Measurements from ENCODE around the gene ZKSCAN5.

The ZKSCAN5 gene

DNA sequence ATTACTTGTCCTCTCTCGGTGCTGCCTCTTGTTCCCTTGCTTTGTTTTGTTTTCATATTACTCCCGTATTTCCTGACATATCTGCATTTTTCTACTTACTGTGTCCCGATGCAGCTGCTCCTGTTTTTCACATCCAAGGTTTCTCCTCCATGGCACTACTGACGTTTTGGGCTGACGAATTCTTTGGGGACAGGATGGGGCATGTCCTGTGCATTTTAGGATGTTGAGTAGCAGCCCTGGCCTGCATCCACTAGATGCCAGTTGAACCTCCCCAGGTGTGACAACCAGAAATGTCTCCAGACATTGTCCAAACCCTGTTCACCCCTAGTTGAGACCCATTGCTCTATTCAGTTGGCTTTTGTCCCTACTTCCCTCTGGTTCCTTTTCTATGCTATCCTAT, 19.4 kb upstream of the ZKSCAN5 start:
- TF ChIP-seq EZH2 (IDR thresholded peaks at IDR 0.05), result no peak
- no peak for TF ChIP-seq POLR2AphosphoS5 (IDR thresholded peaks at IDR 0.05; ENCODE audit: borderline replicate concordance, low read depth, low read length)
- TF ChIP-seq FOXP2 (optimal IDR thresholded peaks at IDR 0.05; ENCODE audit: control extremely low read depth, extremely low read length, insufficient read depth), result no peak
- Histone ChIP-seq H3K27ac (no peak overlapping the region), H3K9ac (ENCODE audit: insufficient read length) (no peak overlapping the region), H3K36me3 (ENCODE audit: insufficient read depth, low read length) (peaks cover 10% of the 10 kb centered on the region; the same call in 1 of the 2 replicates), H3K4me3 (no peak overlapping the region), H3K9me3 (ENCODE audit: low read depth, low read length) (no peaks in the 10 kb centered on the region)
- DNase-seq (ENCODE audit: low read depth, low spot score), result no peak

DNA sequence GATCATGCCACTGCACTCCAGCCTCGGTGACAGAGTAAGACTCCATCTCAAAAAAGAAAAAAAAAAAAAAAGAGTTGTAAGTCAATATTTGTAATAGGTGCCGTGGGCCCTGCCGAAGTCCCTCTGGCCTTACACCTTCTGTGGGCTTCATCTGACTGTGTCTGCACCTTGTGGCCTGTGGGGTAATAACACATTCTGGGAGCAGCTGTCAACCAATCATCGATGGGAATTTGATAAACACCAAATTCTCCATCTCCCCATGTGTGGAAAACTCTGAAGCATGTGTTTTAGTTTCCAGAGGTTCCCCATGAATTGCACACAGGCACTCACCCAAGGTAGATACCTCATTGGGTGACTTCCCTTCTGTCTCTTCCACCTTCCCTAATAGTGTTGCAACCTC, 15.2 kb upstream of the ZKSCAN5 start:
- no peak for DNase-seq (ENCODE audit: low read depth, low spot score)
- H3K9ac ChIP-seq (ENCODE audit: insufficient read length), result no peak overlapping the region
- H3K4me3 ChIP-seq, result no peak overlapping the region
- H3K9me3 ChIP-seq (ENCODE audit: low read depth, low read length), result peaks cover 9% of the 10 kb centered on the region
- peaks cover 17% of the 10 kb centered on the region for H3K36me3 ChIP-seq (ENCODE audit: insufficient read depth, low read length)
- no peak overlapping the region for H3K27ac ChIP-seq
- TF ChIP-seq FOXP2 (optimal IDR thresholded peaks at IDR 0.05; ENCODE audit: control extremely low read depth, extremely low read length, insufficient read depth) (no peak), EZH2 (IDR thresholded peaks at IDR 0.05) (no peak), POLR2AphosphoS5 (IDR thresholded peaks at IDR 0.05; ENCODE audit: borderline replicate concordance, low read depth, low read length) (no peak)

DNA sequence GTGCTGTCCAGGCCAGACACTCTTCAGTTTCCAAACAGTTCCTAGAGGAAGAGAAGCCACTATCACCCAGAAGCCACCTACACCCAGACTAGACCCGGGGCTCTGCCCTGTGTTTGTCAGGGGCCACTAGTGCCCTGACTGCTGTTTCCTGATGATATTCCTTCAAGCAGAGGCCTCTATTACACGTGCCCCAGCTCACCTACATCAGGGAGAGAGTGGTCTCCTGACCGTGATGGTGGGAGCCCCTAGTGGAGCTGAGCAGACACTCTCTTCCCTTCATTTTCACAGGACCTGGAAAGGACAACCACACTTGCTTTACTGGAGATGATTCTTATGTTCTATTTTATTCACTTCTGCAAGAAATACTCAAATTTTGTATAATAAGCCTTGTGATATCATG, 13.6 kb upstream of the ZKSCAN5 start:
- TF ChIP-seq POLR2AphosphoS5 (IDR thresholded peaks at IDR 0.05; ENCODE audit: borderline replicate concordance, low read depth, low read length) (no peak; the same call in 1 of the 2 replicates), FOXP2 (optimal IDR thresholded peaks at IDR 0.05; ENCODE audit: control extremely low read depth, extremely low read length, insufficient read depth) (no peak), EZH2 (IDR thresholded peaks at IDR 0.05) (no peak)
- peaks cover 31% of the 10 kb centered on the region for H3K36me3 ChIP-seq (ENCODE audit: insufficient read depth, low read length)
- DNase-seq (ENCODE audit: low read depth, low spot score), result no peak
- no peak overlapping the region for H3K9ac ChIP-seq (ENCODE audit: insufficient read length)
- H3K27ac ChIP-seq, result no peak overlapping the region
- H3K9me3 ChIP-seq (ENCODE audit: low read depth, low read length), result peaks cover 9% of the 10 kb centered on the region
- no peak overlapping the region for H3K4me3 ChIP-seq

DNA sequence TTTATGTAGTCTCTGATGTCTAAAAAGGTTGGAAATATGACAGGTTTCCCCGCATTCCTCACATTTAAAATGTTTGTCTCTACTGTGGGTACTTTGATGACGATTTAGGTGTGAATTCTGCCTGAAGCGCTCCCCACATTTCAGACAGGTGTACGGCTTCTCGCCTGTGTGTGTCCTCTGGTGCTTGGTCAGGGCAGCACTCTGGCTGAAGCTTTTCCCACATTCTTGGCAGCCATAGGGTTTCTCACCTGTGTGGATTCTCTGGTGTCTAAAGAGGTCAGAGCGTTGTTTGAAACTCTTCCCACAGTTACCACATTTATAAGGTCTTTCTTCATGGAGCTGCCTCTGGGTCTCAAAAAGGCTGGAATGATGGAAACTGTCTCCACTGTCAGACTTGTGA, 10.6 kb upstream of the ZKSCAN5 start:
- Histone ChIP-seq H3K9ac (ENCODE audit: insufficient read length) (no peak overlapping the region), H3K27ac (no peak overlapping the region), H3K9me3 (ENCODE audit: low read depth, low read length) (peaks cover 9% of the 10 kb centered on the region), H3K4me3 (no peak overlapping the region), H3K36me3 (ENCODE audit: insufficient read depth, low read length) (peaks cover 48% of the 10 kb centered on the region)
- TF ChIP-seq FOXP2 (optimal IDR thresholded peaks at IDR 0.05; ENCODE audit: control extremely low read depth, extremely low read length, insufficient read depth), result no peak
- TF ChIP-seq EZH2 (IDR thresholded peaks at IDR 0.05), result no peak
- TF ChIP-seq POLR2AphosphoS5 (IDR thresholded peaks at IDR 0.05; ENCODE audit: borderline replicate concordance, low read depth, low read length), result no peak
- no peak for DNase-seq (ENCODE audit: low read depth, low spot score)

DNA sequence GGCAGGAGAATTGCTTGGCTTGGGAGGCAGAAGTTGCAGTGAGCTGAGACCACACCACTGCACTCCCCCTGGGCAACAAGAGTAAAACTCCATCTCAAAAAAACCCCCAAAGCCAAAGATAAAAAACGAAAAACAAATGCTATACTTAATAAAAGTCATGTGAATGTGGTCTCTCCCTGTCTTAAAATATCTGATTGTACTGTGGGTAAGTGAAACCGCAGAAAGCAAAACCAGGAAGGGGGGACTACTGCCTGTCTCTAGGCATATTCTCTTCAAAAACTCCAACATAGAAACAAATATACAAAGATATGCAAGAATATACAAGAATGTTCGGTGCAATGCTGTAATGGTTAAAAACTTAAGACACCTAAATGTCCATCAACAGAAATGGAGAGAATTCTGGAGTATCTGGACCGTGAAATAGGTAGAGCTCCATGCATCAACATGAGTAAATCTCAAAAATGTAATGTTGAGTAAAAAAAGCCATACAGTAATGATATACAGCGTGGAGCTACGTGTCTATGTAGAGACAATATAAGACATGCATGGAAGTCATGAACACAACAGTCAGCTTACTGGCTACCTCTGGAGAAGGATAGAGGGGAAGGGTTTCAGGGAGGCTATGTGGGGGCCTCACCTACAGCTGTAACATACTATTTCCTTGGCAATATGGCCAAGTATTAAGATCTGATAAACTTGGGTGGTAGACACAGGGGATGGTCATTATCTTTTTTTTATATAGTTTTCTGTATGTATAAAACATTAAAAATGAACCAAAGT, 6.5 kb upstream of the ZKSCAN5 start:
- Histone ChIP-seq H3K9ac (ENCODE audit: insufficient read length) (peak overlapping the region; percentile 47), H3K36me3 (ENCODE audit: insufficient read depth, low read length) (peaks cover 44% of the 10 kb centered on the region), H3K9me3 (ENCODE audit: low read depth, low read length) (peaks cover 9% of the 10 kb centered on the region), H3K27ac (no peak overlapping the region), H3K4me3 (peak overlapping the region; percentile 78)
- no peak for TF ChIP-seq EZH2 (IDR thresholded peaks at IDR 0.05)
- no peak for TF ChIP-seq FOXP2 (optimal IDR thresholded peaks at IDR 0.05; ENCODE audit: control extremely low read depth, extremely low read length, insufficient read depth)
- TF ChIP-seq POLR2AphosphoS5 (IDR thresholded peaks at IDR 0.05; ENCODE audit: borderline replicate concordance, low read depth, low read length), result no peak
- DNase-seq (ENCODE audit: low read depth, low spot score), result no peak

DNA sequence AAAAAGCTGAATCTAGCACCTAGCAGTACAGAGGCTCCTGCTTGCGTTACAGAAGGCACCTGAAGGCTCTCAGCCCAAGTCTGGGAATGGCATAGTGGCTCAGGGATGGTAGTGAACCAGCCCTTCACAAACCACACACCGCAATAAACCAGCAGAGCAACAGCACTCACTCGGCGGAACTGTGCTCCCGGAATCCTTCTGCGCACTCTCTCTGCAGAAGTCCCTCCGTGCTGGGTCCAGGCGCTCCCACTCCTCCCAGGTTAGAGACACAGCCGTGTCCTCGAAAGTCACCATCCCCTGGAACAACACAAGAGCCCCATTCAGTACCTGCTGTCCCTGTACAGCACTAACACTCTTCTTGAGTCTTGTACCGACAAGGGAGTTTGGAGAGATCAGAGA, 5.9 kb upstream of the ZKSCAN5 start:
- Histone ChIP-seq H3K4me3 (peak overlapping the region; percentile 78), H3K9ac (ENCODE audit: insufficient read length) (peak overlapping the region; percentile 47), H3K27ac (no peak overlapping the region), H3K36me3 (ENCODE audit: insufficient read depth, low read length) (peaks cover 38% of the 10 kb centered on the region), H3K9me3 (ENCODE audit: low read depth, low read length) (peaks cover 7% of the 10 kb centered on the region)
- TF ChIP-seq EZH2 (IDR thresholded peaks at IDR 0.05) (no peak), FOXP2 (optimal IDR thresholded peaks at IDR 0.05; ENCODE audit: control extremely low read depth, extremely low read length, insufficient read depth) (no peak), POLR2AphosphoS5 (IDR thresholded peaks at IDR 0.05; ENCODE audit: borderline replicate concordance, low read depth, low read length) (no peak)
- no peak for DNase-seq (ENCODE audit: low read depth, low spot score)

DNA sequence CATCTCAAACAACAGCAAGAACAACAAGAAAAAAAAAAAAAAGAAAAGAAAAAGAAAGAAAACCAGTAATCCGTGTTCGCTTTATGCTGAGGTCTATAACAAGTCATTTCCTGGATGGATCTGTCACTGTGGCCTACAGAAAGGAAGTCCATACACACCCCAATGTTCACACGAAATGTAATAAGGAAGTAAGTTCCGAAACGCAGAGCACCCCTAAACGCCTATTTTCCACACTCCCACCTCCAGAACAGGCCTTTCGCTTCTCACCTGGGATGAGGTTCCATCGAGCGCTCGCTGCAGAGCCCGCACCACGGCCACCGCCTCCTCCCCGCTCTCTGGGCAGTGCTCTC, 5.1 kb upstream of the ZKSCAN5 start:
- no peak overlapping the region for H3K27ac ChIP-seq
- peak overlapping the region; percentile 82 for H3K9ac ChIP-seq (ENCODE audit: insufficient read length)
- H3K4me3 ChIP-seq, result peak overlapping the region; percentile 78
- H3K9me3 ChIP-seq (ENCODE audit: low read depth, low read length), result no peaks in the 10 kb centered on the region
- no peak for DNase-seq (ENCODE audit: low read depth, low spot score)
- H3K36me3 ChIP-seq (ENCODE audit: insufficient read depth, low read length), result peaks cover 30% of the 10 kb centered on the region
- TF ChIP-seq POLR2AphosphoS5 (IDR thresholded peaks at IDR 0.05; ENCODE audit: borderline replicate concordance, low read depth, low read length), result no peak
- no peak for TF ChIP-seq EZH2 (IDR thresholded peaks at IDR 0.05)
- no peak for TF ChIP-seq FOXP2 (optimal IDR thresholded peaks at IDR 0.05; ENCODE audit: control extremely low read depth, extremely low read length, insufficient read depth)

DNA sequence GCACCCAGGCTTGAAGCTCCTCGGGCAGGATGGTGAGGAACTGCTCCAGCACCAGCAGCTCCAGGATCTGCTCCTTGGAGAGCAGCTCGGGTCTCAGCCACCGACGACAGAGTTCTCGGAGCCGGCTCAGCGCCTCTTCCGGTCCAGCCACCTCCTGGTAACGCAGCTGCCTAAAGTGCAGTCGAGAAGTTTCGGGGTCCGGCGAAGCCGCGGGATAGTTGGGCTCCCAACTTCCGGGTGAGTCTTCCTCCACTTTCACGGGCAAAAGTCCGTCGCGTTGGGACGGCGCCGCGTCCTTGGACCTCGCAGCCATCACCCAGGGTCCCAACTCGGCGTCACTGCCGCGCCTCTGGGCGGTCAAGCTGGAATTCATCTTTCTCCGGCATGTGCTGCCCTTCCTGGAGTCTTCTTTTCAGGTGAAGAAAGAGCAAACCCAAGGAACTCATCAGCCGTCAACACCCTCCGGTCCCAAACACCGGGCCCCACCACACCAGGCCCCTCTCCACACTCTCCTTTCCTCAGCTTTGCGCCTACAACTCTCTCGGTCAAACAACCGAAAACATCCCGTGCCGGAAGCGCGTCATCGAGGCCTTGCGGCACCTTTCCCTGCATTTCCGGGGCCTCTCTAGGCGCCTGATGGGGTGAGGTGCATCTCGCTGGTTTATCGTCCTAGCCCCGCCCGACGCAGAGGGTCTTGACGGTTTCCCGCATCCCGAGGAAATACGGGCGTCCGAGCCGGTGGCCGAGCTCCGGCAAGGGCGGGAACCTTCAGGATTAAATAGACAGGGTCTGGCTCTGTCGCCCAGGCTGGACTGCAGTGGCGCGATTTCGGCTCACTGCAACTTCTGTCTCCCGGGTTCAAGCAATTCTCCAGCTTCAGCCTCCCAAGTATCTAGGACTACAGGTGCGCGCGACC, 4.5 kb upstream of the ZKSCAN5 start, which contains the start of gene ZNF394:
Gene ZNF394, minus strand, starts transcription at position 561 of the 916 bp plus-strand sequence. Its CDS starts 188 bp downstream, at position 373.
- H3K36me3 ChIP-seq (ENCODE audit: insufficient read depth, low read length), result peaks cover 23% of the 10 kb centered on the region
- peak within 1 kb of the TSS; percentile 32; the same call in 1 of the 2 replicates for H3K27ac ChIP-seq
- no peaks in the 10 kb centered on the region for H3K9me3 ChIP-seq (ENCODE audit: low read depth, low read length)
- TF ChIP-seq POLR2AphosphoS5 (IDR thresholded peaks at IDR 0.05; ENCODE audit: borderline replicate concordance, low read depth, low read length) (peak; percentile 87), FOXP2 (optimal IDR thresholded peaks at IDR 0.05; ENCODE audit: control extremely low read depth, extremely low read length, insufficient read depth) (no peak), EZH2 (IDR thresholded peaks at IDR 0.05) (no peak)
- H3K4me3 ChIP-seq, result peak within 1 kb of the TSS; percentile 78
- DNase-seq (ENCODE audit: low read depth, low spot score), result peak; percentile 61
- peak within 1 kb of the TSS; percentile 82 for H3K9ac ChIP-seq (ENCODE audit: insufficient read length)

Measured in SK-N-MC (cell line).